DND-41 (cell line): Measurements from ENCODE around the gene UBE2E1.

Experiments used
- CTCF ChIP-seq: IDR thresholded peaks from 2 replicates; pipeline ENCODE4 v1.5.1; 2012; ENCODE audit warnings: borderline replicate concordance, low read length, moderate library complexity, mild to moderate bottlenecking; ENCODE audit not compliant: poor library complexity, severe bottlenecking; ENCODE audit errors: extremely low read depth
- EZH2 ChIP-seq: IDR thresholded peaks from 3 replicates; pipeline ENCODE4 v1.6.1; 2012; ENCODE audit warnings: borderline replicate concordance, low read depth, mild to moderate bottlenecking, moderate library complexity, low read length, inconsistent platforms; ENCODE audit not compliant: severe bottlenecking

DNA sequence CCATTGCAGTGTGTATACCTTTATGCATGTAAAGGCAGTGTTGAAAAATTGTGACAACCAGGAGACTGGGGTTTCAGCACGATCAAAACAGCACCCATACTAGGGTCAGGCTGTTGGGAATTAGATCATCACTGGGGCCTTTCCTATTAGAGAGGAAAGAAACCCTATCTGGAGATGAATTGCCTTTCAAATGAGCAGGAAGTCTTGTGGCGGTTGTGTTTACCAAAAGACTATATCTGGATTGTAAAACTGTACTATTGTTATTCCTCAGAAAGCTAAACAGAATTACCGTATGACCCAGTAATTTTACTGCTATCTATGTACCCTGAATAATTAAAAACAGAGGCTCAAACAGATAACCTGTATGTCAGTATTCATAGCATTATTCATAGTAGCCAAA, 10.1 kb downstream of the UBE2E1 start:
- TF ChIP-seq CTCF (no peak), EZH2 (no peak)
